K562 (cell line): Measurements from ENCODE around the gene CRLF1. TPM values are rescaled to one million over a fixed set of nuclear protein-coding genes. Genes with fewer than 3 reads are reported as not detected.

Source experiments
- CCNT2 ChIP-seq: IDR thresholded peaks from 2 replicates; pipeline ENCODE4 v1.6.1; 2011; ENCODE audit warnings: borderline replicate concordance, low read depth, mild to moderate bottlenecking, moderate library complexity, mixed read lengths, low read length; ENCODE audit not compliant: insufficient read length; ENCODE audit errors: extremely low read depth
- HMG20A ChIP-seq: fragments of 450-650 bp; formaldehyde crosslinking; conservative IDR thresholded peaks from 2 replicates; pipeline ENCODE4 v1.4.0; 2020; ENCODE audit warnings: mild to moderate bottlenecking, mixed read lengths
- POLR2AphosphoS2 ChIP-seq: IDR thresholded peaks from 2 replicates; pipeline ENCODE4 v1.6.1; 2012; ENCODE audit warnings: low read length, improper control_type of control experiment
- POLR2B ChIP-seq: fragments of 450-650 bp; IDR thresholded peaks from 2 replicates; pipeline ENCODE4 v1.6.1; 2018; ENCODE audit warnings: low read depth; ENCODE audit not compliant: partially characterized antibody
- POU5F1 ChIP-seq: fragments of 150-350 bp; IDR thresholded peaks from 2 replicates; pipeline ENCODE4 v1.6.1; 2014; ENCODE audit warnings: borderline replicate concordance, low read length, low read depth, mild to moderate bottlenecking; ENCODE audit not compliant: partially characterized antibody
- PRPF4 ChIP-seq: fragments of 200-400 bp; formaldehyde crosslinking; IDR thresholded peaks from one replicate; pipeline ENCODE4 v1.6.1; 2017; ENCODE audit warnings: low read length, low read depth, mild to moderate bottlenecking; ENCODE audit not compliant: insufficient read depth, poor library complexity, severe bottlenecking
- SNAPC5 ChIP-seq: fragments of 250-450 bp; sonication (Bioruptor Pico); IDR thresholded peaks from 2 replicates; pipeline ENCODE4 v1.8.0; 2021; ENCODE audit warnings: moderate library complexity, mild to moderate bottlenecking, inconsistent platforms
- SP1 ChIP-seq: sonication (generic); formaldehyde crosslinking; IDR thresholded peaks from 2 replicates; pipeline ENCODE4 v1.8.1; 2022; ENCODE audit warnings: mild to moderate bottlenecking, missing genetic modification reagents
- TCF15 ChIP-seq: fragments of 250-450 bp; sonication (Bioruptor Pico); IDR thresholded peaks from 2 replicates; pipeline ENCODE4 v1.8.0; 2022; ENCODE audit warnings: moderate library complexity, mild to moderate bottlenecking, inconsistent platforms
- ZBTB2 ChIP-seq: fragments of 450-650 bp; IDR thresholded peaks from 2 replicates; pipeline ENCODE4 v1.6.1; 2016; ENCODE audit warnings: antibody characterized with exemption
- ZFPM2 ChIP-seq: fragments of 250-450 bp; sonication (Bioruptor Pico); IDR thresholded peaks from 2 replicates; pipeline ENCODE4 v1.5.1; 2022; ENCODE audit warnings: mild to moderate bottlenecking
- ZNF316 ChIP-seq: fragments of 450-650 bp; IDR thresholded peaks from 2 replicates; pipeline ENCODE4 v1.6.1; 2016
- ZNF324 ChIP-seq: fragments of 250-450 bp; sonication (Bioruptor Pico); IDR thresholded peaks from 2 replicates; pipeline ENCODE4 v1.4.0; 2020; ENCODE audit warnings: mild to moderate bottlenecking
- ZNF384 ChIP-seq: IDR thresholded peaks from 2 replicates; pipeline ENCODE4 v1.6.1; 2012; ENCODE audit warnings: low read depth, low read length, improper control_type of control experiment
- ZNF449 ChIP-seq: fragments of 250-450 bp; sonication (Bioruptor Pico); IDR thresholded peaks from 2 replicates; pipeline ENCODE4 v1.8.0; 2022; ENCODE audit warnings: moderate library complexity, mild to moderate bottlenecking, inconsistent platforms
- ZNF583 ChIP-seq: fragments of 250-450 bp; sonication (Bioruptor Pico); IDR thresholded peaks from 2 replicates; pipeline ENCODE4 v1.4.0; 2020
- ZNF584 ChIP-seq: fragments of 200-800 bp; sonication (Bioruptor generic); IDR thresholded peaks from 2 replicates; pipeline ENCODE4 v1.6.1; 2016; ENCODE audit warnings: low read depth, mild to moderate bottlenecking, missing genetic modification characterization, missing compliant biosample characterization
- polyA plus RNA-seq, 8 experiments: library from polyadenylated mRNA; depleted of rRNA in 4 of 8; stranded (reverse) in 5 of 8; unstranded in 3 of 8; fragments of >200 nt; fragmentation: Nextera tagmentation in 2 of 8; fragmentation: Illumina TruSeq in 1 of 8; extraction: Ambion mirVana in 2 of 8; extraction: Trizol in 1 of 8; gene quantifications; 2 replicates each; pipeline versions ENCODE4 v1.2.1 to v1.2.3, GENCODE V29; 2011 to 2014; ENCODE audit warnings: inconsistent platforms in 1 of 8, missing spikeins in 1 of 8
- total RNA-seq, 7 experiments: library from RNA; depleted of rRNA in 6 of 7; stranded (reverse); fragments of >200 nt in 6 of 7; fragmentation: Illumina TruSeq in 2 of 7; extraction: Trizol in 2 of 7; gene quantifications; 2 replicates each; pipeline versions ENCODE4 v1.2.1 to v1.2.3, GENCODE V29; 2011 to 2021; ENCODE audit warnings: low replicate concordance in 1 of 7
- TF ChIP-seq, protein P1 (sequence below): fragments of 250-450 bp; sonication (Bioruptor Pico); IDR thresholded peaks from 2 replicates; pipeline ENCODE4 v1.4.0; 2020; ENCODE audit warnings: mild to moderate bottlenecking, moderate library complexity, borderline replicate concordance
- TF ChIP-seq, protein P2 (sequence below): sonication (generic); formaldehyde crosslinking; IDR thresholded peaks from 2 replicates; pipeline ENCODE4 v1.8.0; 2022; ENCODE audit warnings: mild to moderate bottlenecking, missing genetic modification reagents

The CRLF1 gene
- total and polyA plus RNA-seq, 9 of the 15 experiments (the other 6 are each of a cell fraction or from before 2014, with no cell fraction given): 0.85 to 3.6 (median 1.7) TPM

DNA sequence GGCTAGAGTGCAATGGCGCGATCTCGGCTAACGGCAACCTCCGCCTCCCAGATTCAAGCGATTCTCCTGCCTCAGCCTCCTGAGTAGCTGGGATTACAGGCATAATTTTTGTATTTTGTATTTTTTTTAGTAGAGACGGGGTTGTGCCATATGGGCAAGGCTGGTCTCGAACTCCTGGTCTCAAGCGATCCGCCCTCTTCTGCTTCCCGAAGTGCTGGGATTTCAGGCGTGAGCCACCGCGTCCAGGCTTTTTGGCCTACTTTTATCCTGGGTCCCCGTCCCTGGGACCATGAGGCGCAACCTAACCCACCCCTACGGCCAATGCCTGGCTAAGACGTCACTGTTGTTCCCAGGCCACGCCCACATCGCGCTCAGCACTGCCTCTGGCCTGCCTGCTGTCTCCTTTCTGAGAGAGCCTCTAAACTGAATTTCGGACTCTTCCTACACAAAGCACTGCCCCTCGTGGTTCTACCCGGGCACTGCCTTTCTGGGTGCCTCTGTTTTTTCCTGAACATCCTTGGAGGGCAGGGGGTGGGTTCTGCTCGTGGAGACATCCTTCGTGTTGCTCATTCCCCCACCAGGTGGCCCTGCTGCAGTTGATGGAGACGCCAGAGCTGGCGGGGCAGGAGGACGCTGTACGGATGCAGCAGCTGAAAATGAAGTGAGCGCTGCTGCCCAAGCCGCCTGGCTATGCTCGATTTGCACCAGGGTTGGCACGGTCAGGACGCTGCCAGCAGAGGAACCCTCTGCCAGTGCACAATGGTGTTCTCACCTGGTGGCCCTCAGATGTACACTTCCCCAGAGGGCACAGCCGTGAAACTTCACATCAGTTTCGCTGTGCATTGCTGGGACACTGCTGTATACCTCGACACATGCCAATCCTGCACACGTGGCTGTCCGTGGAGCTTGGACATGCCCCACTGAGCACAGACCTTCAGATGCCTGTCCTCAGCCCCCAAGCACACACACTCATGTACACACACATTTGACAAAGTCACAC lies 16.0 kb downstream of the CRLF1 start (continued):
- no peak for TF ChIP-seq CCNT2
- TF ChIP-seq SNAPC5: no peak
- peak; percentile 78 for TF ChIP-seq SP1 (CRISPR knock-in tag)
- no peak for TF ChIP-seq ZNF583
- TF ChIP-seq TCF15 (CRISPR knock-in tag): no peak
- TF ChIP-seq ZNF316: no peak
- TF ChIP-seq, protein P1, sequence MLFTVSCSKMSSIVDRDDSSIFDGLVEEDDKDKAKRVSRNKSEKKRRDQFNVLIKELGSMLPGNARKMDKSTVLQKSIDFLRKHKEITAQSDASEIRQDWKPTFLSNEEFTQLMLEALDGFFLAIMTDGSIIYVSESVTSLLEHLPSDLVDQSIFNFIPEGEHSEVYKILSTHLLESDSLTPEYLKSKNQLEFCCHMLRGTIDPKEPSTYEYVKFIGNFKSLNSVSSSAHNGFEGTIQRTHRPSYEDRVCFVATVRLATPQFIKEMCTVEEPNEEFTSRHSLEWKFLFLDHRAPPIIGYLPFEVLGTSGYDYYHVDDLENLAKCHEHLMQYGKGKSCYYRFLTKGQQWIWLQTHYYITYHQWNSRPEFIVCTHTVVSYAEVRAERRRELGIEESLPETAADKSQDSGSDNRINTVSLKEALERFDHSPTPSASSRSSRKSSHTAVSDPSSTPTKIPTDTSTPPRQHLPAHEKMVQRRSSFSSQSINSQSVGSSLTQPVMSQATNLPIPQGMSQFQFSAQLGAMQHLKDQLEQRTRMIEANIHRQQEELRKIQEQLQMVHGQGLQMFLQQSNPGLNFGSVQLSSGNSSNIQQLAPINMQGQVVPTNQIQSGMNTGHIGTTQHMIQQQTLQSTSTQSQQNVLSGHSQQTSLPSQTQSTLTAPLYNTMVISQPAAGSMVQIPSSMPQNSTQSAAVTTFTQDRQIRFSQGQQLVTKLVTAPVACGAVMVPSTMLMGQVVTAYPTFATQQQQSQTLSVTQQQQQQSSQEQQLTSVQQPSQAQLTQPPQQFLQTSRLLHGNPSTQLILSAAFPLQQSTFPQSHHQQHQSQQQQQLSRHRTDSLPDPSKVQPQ (CRISPR knock-in tag): no peak
- no peak for TF ChIP-seq ZNF584
- TF ChIP-seq ZNF324: no peak
- TF ChIP-seq, protein P2, sequence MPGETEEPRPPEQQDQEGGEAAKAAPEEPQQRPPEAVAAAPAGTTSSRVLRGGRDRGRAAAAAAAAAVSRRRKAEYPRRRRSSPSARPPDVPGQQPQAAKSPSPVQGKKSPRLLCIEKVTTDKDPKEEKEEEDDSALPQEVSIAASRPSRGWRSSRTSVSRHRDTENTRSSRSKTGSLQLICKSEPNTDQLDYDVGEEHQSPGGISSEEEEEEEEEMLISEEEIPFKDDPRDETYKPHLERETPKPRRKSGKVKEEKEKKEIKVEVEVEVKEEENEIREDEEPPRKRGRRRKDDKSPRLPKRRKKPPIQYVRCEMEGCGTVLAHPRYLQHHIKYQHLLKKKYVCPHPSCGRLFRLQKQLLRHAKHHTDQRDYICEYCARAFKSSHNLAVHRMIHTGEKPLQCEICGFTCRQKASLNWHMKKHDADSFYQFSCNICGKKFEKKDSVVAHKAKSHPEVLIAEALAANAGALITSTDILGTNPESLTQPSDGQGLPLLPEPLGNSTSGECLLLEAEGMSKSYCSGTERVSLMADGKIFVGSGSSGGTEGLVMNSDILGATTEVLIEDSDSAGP: no peak
- TF ChIP-seq POLR2B: no peak
- TF ChIP-seq POLR2AphosphoS2: no peak
- TF ChIP-seq ZFPM2 (CRISPR knock-in tag): no peak
- no peak for TF ChIP-seq PRPF4
- peak; percentile 9 for TF ChIP-seq ZNF384
- no peak for TF ChIP-seq ZNF449 (CRISPR knock-in tag)
- peak; percentile 11 for TF ChIP-seq POU5F1
- TF ChIP-seq HMG20A (CRISPR knock-in tag): no peak
- TF ChIP-seq ZBTB2: no peak
